Renal pelvis (tissue), 4 donors: ENCODE measurements around the gene OMA1. TPM values are rescaled to one million over a fixed set of nuclear protein-coding genes. Genes with fewer than 3 reads are reported as not detected.

Experiments
- DNase-seq: peaks from one replicate; pipeline ENCODE4 v3.0.0-alpha.2; 2013
- polyA plus RNA-seq, 3 donors: library from polyadenylated mRNA; unstranded; fragments of 120-200 nt; gene quantifications; one replicate each; pipeline ENCODE4 v1.2.1, GENCODE V29; 2013; ENCODE audit not compliant: insufficient read length in 3 of 3

Gene OMA1
- polyA plus RNA-seq, 3 donors, result 33.8 to 35.8 (median 35.3) TPM

- no peak for DNase-seq
Observed at GRCh38 chr1:58460469-58460868, 86.1 kb downstream of the OMA1 start.

- no peak for DNase-seq
Observed at GRCh38 chr1:58459911-58460310, 86.6 kb downstream of the OMA1 start.

- no peak for DNase-seq
Observed at GRCh38 chr1:58457023-58457635, 89.4 kb downstream of the OMA1 start.

DNA sequence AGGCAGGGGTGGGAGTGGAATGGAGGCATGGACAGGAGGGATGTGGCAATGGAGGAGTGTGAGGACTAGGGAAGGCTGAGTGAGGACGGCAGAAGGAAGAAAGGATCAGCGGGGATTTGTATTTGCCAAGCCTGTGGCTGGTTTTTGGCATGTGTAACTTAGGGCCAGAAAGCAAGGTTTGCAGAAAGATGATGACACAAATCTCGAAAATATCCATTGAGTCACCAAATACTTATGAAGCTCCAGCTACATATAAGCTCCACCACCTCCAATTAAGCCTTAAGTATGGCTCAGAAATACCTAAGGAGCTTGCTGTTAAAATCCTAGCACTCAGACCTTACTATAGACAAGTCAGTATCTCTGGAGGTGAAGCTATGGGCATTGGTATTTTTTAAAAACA, 90.1 kb downstream of the OMA1 start:
- DNase-seq, result no peak

- no peak for DNase-seq
Observed at GRCh38 chr1:58454807-58455206, 91.7 kb downstream of the OMA1 start.

GRCh38 chr1:58454385-58454784, 92.1 kb downstream of the OMA1 start:
- DNase-seq, result no peak

DNA sequence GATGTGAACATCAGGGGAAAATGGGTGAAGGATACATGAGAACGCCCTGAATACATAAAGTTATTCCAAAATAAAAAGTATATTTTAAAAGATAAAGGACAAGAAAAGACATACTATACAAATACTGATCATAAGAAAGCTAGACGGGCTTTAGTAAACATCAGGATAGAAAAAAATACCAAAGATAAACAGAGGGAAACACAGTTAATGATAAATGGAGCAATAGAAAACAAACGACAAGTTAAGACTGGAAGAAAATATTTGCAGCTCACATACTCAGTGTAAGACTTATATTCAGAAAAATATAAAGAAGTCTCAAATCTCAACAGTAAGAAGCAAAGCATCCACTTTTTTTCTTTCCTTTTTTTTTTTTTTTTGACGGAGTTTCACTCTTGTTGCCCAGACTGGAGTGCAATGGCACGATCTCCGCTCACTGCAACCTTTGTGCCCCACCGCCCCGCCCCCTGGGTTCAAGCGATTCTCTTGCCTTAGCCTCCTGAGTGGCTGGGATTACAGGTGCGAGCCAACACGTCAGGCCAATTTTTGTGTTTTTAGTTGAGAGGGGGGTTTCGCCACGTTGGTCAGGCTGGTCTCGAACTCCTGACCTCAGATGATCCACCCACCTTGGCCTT, 94.8 kb downstream of the OMA1 start:
- no peak for DNase-seq

GRCh38 chr1:58447886-58448285, 98.6 kb downstream of the OMA1 start:
- no peak for DNase-seq

DNA sequence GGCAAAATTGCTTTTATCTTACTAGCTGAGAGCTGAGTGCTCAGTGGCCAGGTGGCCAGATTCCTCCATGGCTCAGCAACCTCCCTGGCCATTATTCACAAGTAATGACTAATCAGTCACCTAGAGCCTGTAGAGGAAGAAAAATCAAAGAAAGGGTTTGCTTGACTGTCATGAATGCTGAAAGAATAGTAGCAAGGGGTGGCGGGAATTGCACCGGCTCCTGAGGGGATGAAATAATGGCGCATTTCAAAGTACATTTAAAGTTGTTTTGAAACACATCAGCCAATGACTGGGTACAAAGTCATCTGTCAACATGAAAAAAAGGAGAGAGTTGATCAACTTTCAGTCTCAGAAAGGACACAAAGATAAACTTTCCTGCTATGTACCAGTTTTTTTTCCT, 99.5 kb downstream of the OMA1 start:
- DNase-seq, result no peak

DNA sequence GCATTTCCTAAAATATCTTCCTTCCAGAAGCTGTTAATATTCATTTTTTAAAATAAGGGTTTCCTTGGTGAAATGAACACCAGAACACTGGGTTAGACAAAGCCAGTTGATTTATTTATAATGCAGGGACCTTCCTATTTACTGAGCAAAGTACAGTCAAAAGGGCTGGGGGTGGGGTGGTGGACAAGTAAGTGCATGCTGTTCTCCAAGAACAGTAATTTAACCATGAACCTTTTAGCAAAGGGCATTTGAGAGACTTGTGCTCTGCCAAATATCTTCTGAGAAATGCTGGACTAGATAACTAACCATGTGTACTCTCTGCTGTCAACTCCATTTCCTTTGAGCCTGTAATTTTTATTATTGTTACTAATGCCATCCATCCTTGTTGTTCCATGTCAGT, 100.2 kb downstream of the OMA1 start:
- no peak for DNase-seq

DNA sequence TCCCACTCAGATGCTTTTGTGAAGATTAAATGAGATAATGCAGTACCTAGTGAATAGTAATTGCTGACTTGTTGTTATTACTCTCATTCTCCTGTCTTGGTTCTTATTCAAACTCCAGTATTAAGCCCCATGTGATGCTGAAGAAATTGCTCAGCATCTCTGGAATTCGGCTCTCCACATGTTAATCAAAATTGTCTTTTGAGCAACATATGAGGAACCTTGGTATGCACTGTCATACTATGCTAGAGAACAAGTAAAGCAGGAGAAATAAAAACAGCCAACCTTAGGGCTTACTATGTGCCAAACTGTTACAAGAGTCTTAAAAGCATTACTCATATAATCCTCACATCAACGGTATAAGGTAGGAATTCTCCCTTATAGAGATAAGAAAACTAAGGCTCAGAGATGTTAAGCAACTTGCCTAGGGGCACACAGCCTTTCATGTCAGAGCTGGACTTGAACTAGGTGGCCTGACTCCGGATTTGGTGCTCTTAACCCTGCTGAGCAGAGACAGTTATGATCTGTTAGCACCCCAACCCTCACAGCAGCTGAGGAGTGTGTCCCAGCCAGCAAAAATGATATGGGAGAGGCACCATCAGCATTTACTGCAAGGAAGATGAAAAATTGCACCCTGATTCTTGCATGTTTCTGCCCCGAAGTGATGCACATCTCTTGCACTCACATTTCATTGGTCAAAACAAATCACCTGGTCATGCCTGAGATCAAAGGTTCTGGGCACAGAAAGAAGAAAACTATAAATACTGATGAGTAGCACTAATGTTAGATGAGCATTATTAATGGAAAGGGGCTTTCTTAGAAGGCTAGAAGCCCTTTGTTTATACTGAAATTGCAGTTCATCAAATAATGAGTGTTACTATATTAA, 102.3 kb downstream of the OMA1 start:
- DNase-seq, result no peak

- DNase-seq, result peak; percentile 67
Observed at GRCh38 chr1:58442114-58442513, 104.4 kb downstream of the OMA1 start.

DNA sequence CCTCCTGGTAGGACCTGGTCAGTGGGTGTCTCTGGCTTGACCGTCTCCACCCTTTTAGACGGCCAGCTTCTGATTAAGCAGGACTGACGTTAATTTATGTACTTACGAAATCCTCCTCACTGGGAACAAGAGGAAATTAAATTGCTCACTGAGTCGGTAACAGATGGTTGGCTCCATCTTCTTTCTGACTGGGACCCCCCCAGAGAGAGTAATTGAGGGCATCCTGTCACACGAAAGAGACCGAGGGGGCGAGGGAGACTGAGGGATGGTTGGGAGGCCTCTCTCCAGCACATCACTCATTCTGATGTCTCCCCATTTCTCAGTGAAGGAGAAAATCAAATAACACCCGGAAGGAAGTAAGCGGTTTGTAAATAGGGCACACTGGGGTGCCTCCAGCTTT, 104.8 kb downstream of the OMA1 start:
- DNase-seq, result peak; percentile 47

GRCh38 chr1:58440696-58441095, 105.8 kb downstream of the OMA1 start:
- DNase-seq, result no peak

DNA sequence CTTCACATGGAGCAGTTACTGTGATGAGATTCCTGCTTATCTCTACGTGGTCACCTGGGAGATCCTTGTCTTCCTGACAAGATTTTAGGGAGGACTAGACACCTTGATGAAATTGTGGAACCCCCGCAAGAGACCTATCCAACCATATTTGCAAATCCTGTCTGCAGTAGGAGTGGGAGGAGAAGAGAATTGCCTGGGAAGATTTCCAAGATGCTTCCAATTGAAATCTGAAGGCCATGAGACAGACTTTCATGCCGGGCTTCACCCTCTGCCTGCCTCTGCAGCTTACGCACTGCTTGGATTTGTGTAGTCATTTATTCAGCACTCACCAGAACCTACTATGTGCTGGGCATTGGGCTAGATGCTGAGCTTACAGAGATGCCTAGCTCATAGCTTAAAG, 106.6 kb downstream of the OMA1 start:
- no peak for DNase-seq

- DNase-seq, result no peak
Observed at GRCh38 chr1:58438468-58438867, 108.1 kb downstream of the OMA1 start.

GRCh38 chr1:58437623-58438022, 108.9 kb downstream of the OMA1 start:
- DNase-seq, result no peak

DNA sequence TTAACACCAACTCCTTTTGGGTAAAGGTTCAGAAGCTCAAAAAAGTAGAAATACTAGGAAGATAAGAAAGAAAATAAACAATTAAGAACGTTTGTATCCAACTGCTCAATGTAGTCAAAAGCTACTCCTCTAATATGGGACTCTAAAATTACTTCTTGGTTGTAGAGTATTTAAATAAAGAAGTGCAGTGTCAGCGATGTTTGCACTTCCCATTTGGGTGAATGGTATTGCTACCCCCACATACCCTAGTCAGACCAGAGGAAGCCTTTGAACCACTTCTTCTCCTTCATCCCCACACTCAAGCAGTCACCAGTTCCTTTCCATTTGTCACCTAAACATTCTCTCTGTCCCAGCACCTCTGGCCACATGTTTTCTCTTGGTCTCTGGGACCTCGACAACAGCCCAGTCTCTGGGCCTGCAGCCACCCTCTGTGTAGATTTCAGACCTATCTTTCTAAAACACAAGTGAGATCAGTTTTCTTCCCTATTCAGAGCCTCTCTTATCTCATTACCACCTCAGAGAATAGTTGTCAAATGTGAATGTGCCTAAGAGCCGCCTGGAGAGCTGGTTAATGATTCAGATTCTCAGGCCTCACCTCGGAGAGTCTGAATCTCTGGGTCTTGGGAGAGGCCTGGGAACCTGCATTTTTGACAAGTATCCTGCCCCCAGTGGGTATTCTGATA, 109.8 kb downstream of the OMA1 start:
- no peak for DNase-seq

- DNase-seq, result no peak
Observed at GRCh38 chr1:58435376-58435775, 111.2 kb downstream of the OMA1 start.

GRCh38 chr1:58434607-58435006, 111.9 kb downstream of the OMA1 start:
- no peak for DNase-seq

DNA sequence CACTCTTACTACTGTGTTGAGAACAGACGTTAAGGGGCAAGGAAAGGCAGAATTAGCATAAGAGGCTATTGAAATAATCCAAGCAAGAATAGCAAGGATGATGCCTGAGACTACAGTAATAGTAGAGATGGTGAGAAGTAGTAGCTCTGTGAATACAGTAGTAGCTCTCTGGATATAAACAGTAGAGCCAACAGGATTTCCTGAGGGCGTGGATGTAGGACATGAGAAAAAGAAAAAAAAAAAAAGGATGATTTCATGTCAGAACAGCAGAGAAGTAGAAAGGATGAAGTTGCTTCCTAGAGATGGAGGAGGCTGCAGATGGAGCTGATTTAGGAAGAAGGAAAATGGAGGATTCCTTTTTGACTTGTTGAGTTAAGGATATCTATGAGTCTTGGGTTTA, 112.3 kb downstream of the OMA1 start:
- no peak for DNase-seq

- DNase-seq, result peak; percentile 92
Observed at GRCh38 chr1:58432851-58433668, 113.5 kb downstream of the OMA1 start.
